ENCODE data around the gene BCAS4.

Gene BCAS4, protein sequence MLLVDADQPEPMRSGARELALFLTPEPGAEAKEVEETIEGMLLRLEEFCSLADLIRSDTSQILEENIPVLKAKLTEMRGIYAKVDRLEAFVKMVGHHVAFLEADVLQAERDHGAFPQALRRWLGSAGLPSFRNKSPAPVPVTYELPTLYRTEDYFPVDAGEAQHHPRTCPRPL

GRCh38 chr20:50794846-50795634 lies at the start of gene BCAS4:
Gene BCAS4 (plus strand): TSS chr20:50795061. CDS start chr20:50795084, 23 bp downstream.
- H3K4me3 Mint-ChIP-seq, result peak within 1 kb of the TSS; percentile 84
- H3K9me3 Mint-ChIP-seq, result no peaks in the 10 kb centered on the region
- H3K36me3 Mint-ChIP-seq, result no peaks in the 10 kb centered on the region
- H3K27ac Mint-ChIP-seq, result peak within 1 kb of the TSS; percentile 84
- peaks cover 29% of the 10 kb centered on the region for H3K4me1 Mint-ChIP-seq
- H3K27me3 Mint-ChIP-seq, result peaks cover 4% of the 10 kb centered on the region
- CTCF ChIA-PET, result interaction anchor here (0.7 to 8.4 kb wide), 44 partner anchors 8 to 530 kb away, joined by 3 to 167 read pairs (median 4); partner anchors contain the start of genes ADNP, DPM1, MOCS3 and PARD6B
- DNase-seq, result peak; percentile 83

- no peak overlapping the region for H3K27ac Mint-ChIP-seq
- no peak overlapping the region for H3K4me3 Mint-ChIP-seq
- H3K36me3 Mint-ChIP-seq, result peaks cover 8% of the 10 kb centered on the region
- DNase-seq, result no peak
- H3K4me1 Mint-ChIP-seq, result peaks cover 25% of the 10 kb centered on the region
- no peaks in the 10 kb centered on the region for H3K9me3 Mint-ChIP-seq
- no peaks in the 10 kb centered on the region for H3K27me3 Mint-ChIP-seq
- CTCF ChIA-PET, result interaction anchor here (1.2 kb wide), 2 partner anchors 13 to 157 kb away, joined by 3 to 4 read pairs; no protein-coding TSS in a partner anchor
These were observed 49.2 kb upstream of the BCAS4 start for GRCh38 chr20:50745634-50746137.

DNA sequence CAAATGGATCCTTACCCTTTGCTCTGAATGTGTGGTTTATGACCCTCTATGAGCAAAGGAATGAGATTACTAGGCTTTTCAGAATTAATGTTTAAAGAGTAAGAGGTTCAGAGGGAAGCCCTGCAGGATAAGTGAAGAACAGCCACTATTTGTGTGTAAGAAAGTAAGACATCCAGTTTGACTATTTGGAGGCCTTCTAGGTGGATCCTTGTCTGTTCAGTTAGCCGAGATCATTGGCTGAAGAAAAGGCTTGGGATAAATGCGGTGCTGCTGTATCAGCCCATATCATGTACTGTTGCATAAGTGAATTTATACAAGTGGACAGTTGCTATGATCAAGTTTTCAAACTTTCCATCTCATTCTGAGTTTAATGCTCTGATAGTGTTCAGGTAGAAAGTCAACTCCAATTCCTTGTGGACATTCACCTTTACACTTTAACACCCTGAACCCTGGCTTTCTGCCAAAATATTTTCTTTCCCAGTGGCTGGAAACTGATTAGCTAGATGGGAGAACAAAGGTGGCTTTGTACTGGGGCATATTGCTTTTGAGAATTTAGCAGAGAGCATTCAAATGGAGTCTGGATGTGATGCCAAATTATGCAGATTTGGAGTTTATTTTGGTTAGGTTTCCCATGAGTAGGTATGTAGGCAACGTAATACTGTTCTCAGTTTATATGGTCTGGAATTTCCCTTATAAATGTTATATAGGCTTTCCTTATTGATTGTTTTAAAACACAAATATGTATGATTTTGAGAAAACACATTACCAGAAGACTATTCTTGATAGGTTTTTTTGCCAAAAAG lies 48.5 kb upstream of the BCAS4 start:
- no peak overlapping the region for H3K4me3 Mint-ChIP-seq
- H3K4me1 Mint-ChIP-seq, result peaks cover 20% of the 10 kb centered on the region
- CTCF ChIA-PET, result interaction anchor here (1.2 to 2.0 kb wide), 2 partner anchors 158 to 183 kb away, joined by 3 to 5 read pairs; no protein-coding TSS in a partner anchor
- no peaks in the 10 kb centered on the region for H3K9me3 Mint-ChIP-seq
- peaks cover 8% of the 10 kb centered on the region for H3K36me3 Mint-ChIP-seq
- H3K27me3 Mint-ChIP-seq, result no peaks in the 10 kb centered on the region
- H3K27ac Mint-ChIP-seq, result peak overlapping the region; percentile 83
- no peak for DNase-seq

DNA sequence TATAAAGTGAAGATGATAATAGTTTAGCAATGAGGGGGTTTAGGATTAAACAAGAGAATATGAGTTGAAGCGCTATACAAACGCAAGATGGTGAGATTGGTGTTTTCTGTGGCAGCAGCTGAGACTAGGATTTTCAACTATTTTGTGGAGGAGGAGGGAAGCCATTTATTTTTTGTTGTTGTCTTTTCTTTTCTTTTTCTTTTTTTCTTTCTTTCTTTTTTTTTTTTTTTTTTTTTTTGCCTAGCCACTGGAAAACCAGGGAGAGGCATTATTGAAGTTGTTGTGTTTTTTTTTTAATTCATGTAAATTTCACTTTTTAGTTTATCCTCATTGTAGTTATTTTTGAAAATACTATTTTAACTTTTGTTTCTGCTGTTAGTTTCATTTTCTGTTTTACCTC lies 47.6 kb upstream of the BCAS4 start:
- Mint-ChIP-seq H3K4me1 (peaks cover 19% of the 10 kb centered on the region), H3K27me3 (no peaks in the 10 kb centered on the region), H3K36me3 (peaks cover 8% of the 10 kb centered on the region), H3K27ac (peak overlapping the region; percentile 83), H3K4me3 (peak overlapping the region; percentile 33), H3K9me3 (no peaks in the 10 kb centered on the region)
- CTCF ChIA-PET, result interaction anchor here (0.6 to 2.0 kb wide), 3 partner anchors 17 to 182 kb away, joined by 3 to 5 read pairs (median 4); no protein-coding TSS in a partner anchor
- DNase-seq, result no peak

DNA sequence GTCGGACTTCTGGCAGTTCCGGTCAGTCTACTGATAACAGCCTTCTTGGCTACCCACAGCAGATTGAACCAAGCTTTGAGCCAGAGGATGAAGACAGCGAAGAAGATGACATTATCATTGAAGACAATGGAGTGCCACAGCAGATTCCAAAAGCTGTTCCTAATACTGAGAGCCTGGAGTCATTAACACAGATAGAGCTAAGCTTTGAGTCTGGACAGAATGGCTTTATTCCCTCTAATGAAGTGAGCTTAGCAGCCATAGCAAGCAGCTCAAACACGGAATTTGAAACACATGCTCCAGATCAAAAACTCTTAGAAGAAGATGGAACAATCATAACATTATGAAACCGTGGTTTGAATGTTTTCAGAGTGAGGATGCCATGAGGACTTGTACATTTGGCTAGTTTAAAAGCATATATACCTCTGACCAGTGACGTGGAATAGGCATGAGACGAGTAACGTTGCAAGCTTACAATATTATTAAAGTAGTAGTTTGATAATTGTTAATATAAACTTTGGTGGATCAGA lies 44.7 kb upstream of the BCAS4 start:
- Mint-ChIP-seq H3K4me3 (no peak overlapping the region), H3K27me3 (no peaks in the 10 kb centered on the region), H3K36me3 (peaks cover 8% of the 10 kb centered on the region), H3K27ac (no peak overlapping the region), H3K9me3 (no peaks in the 10 kb centered on the region), H3K4me1 (peaks cover 19% of the 10 kb centered on the region)
- CTCF ChIA-PET, result interaction anchor here (0.7 to 2.3 kb wide), 20 partner anchors 11 to 272 kb away, joined by 3 to 14 read pairs (median 4); partner anchors contain the start of genes BCAS4 and RIPOR3
- no peak for DNase-seq

GRCh38 chr20:50753152-50753551 lies 41.7 kb upstream of the BCAS4 start:
- Mint-ChIP-seq H3K27me3 (no peaks in the 10 kb centered on the region), H3K36me3 (peaks cover 5% of the 10 kb centered on the region), H3K27ac (no peak overlapping the region), H3K9me3 (no peaks in the 10 kb centered on the region), H3K4me1 (peaks cover under 1% of the 10 kb centered on the region), H3K4me3 (no peak overlapping the region)
- DNase-seq, result no peak
- CTCF ChIA-PET, result interaction anchor here (0.6 to 1.2 kb wide), 3 partner anchors 11 to 127 kb away, joined by 3 read pairs; no protein-coding TSS in a partner anchor

DNA sequence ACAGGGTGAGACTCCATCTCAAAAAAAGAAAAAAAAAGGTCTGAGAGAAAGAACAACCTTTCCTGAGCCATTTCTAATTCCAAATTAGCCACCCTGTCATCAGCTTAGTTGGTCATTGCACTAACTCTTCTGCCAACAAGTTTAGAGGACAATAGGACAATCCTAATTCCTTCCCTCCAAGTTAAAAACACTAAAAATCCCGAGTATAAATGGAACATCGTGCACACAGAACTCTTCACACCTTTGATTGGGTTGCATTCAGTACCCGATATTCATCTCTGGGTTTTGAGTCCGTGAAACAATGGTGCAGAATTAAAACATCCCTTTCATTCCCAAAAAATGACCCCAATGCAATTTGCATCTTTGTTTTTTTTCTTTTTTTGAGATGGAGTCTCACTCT lies 40.4 kb upstream of the BCAS4 start:
- no peak for DNase-seq
- no peak overlapping the region for H3K27ac Mint-ChIP-seq

GRCh38 chr20:50756447-50756846 lies 38.4 kb upstream of the BCAS4 start:
- Mint-ChIP-seq H3K36me3 (no peaks in the 10 kb centered on the region), H3K4me3 (no peak overlapping the region), H3K4me1 (no peaks in the 10 kb centered on the region), H3K27ac (no peak overlapping the region), H3K27me3 (peaks cover 9% of the 10 kb centered on the region), H3K9me3 (no peaks in the 10 kb centered on the region)
- DNase-seq, result no peak
- CTCF ChIA-PET, result no interaction called here

More for the DNA sequence above, 40.4 kb upstream of the BCAS4 start:
- CTCF ChIA-PET, result interaction anchor here (1.5 kb wide), 1 partner anchor 40 kb away, joined by 4 read pairs; the partner anchor contains the start of gene BCAS4
- Mint-ChIP-seq H3K4me1 (no peaks in the 10 kb centered on the region), H3K9me3 (no peaks in the 10 kb centered on the region), H3K4me3 (no peak overlapping the region), H3K36me3 (peaks cover 5% of the 10 kb centered on the region), H3K27me3 (peaks cover 6% of the 10 kb centered on the region)

DNA sequence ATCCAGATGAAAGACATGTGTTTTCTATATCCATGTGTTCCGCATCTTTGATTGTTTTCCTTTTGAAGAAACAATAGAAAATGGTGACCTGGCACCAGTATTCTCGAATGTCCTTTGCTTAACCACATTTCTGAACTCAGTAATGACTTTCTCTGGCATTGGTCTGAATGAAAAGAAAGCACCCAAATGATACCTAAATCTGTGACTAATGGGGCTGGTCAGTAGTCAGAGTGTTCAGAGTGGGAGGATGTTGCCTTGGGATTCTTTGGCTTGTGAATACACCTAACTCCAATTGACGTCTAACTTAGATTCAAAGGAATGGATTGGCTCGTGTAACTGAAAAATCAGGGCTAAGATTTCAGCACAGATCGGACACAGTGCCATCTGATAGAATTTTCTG lies 36.4 kb upstream of the BCAS4 start:
- DNase-seq, result no peak
- H3K9me3 Mint-ChIP-seq, result no peaks in the 10 kb centered on the region
- H3K27ac Mint-ChIP-seq, result no peak overlapping the region
- CTCF ChIA-PET, result interaction anchor here (1.1 kb wide), 1 partner anchor 9 kb away, joined by 3 read pairs; no protein-coding TSS in a partner anchor
- H3K27me3 Mint-ChIP-seq, result peaks cover 10% of the 10 kb centered on the region
- H3K36me3 Mint-ChIP-seq, result no peaks in the 10 kb centered on the region
- H3K4me1 Mint-ChIP-seq, result no peaks in the 10 kb centered on the region
- no peak overlapping the region for H3K4me3 Mint-ChIP-seq

GRCh38 chr20:50758992-50759391 lies 35.9 kb upstream of the BCAS4 start:
- Mint-ChIP-seq H3K27ac (no peak overlapping the region), H3K4me3 (no peak overlapping the region)
- CTCF ChIA-PET, result no interaction called here

GRCh38 chr20:50759678-50760077 lies 35.2 kb upstream of the BCAS4 start:
- CTCF ChIA-PET, result interaction anchor here (2.9 kb wide), 1 partner anchor 10 kb away, joined by 9 read pairs; no protein-coding TSS in a partner anchor
- no peaks in the 10 kb centered on the region for H3K4me1 Mint-ChIP-seq
- H3K27me3 Mint-ChIP-seq, result peaks cover 13% of the 10 kb centered on the region
- H3K36me3 Mint-ChIP-seq, result no peaks in the 10 kb centered on the region
- no peak overlapping the region for H3K4me3 Mint-ChIP-seq
- no peaks in the 10 kb centered on the region for H3K9me3 Mint-ChIP-seq
- H3K27ac Mint-ChIP-seq, result no peak overlapping the region
- DNase-seq, result no peak

More at GRCh38 chr20:50758992-50759391, 35.9 kb upstream of the BCAS4 start:
- H3K9me3 Mint-ChIP-seq, result no peaks in the 10 kb centered on the region
- no peaks in the 10 kb centered on the region for H3K36me3 Mint-ChIP-seq
- H3K27me3 Mint-ChIP-seq, result peaks cover 13% of the 10 kb centered on the region
- H3K4me1 Mint-ChIP-seq, result no peaks in the 10 kb centered on the region
- DNase-seq, result no peak

- Mint-ChIP-seq H3K27me3 (peaks cover 22% of the 10 kb centered on the region), H3K4me3 (no peak overlapping the region), H3K36me3 (no peaks in the 10 kb centered on the region), H3K9me3 (no peaks in the 10 kb centered on the region), H3K27ac (no peak overlapping the region), H3K4me1 (no peaks in the 10 kb centered on the region)
- no peak for DNase-seq
- CTCF ChIA-PET, result interaction anchor here (2.9 kb wide), 1 partner anchor 12 kb away, joined by 9 read pairs; no protein-coding TSS in a partner anchor
These were observed 32.8 kb upstream of the BCAS4 start for GRCh38 chr20:50762045-50762422.

DNA sequence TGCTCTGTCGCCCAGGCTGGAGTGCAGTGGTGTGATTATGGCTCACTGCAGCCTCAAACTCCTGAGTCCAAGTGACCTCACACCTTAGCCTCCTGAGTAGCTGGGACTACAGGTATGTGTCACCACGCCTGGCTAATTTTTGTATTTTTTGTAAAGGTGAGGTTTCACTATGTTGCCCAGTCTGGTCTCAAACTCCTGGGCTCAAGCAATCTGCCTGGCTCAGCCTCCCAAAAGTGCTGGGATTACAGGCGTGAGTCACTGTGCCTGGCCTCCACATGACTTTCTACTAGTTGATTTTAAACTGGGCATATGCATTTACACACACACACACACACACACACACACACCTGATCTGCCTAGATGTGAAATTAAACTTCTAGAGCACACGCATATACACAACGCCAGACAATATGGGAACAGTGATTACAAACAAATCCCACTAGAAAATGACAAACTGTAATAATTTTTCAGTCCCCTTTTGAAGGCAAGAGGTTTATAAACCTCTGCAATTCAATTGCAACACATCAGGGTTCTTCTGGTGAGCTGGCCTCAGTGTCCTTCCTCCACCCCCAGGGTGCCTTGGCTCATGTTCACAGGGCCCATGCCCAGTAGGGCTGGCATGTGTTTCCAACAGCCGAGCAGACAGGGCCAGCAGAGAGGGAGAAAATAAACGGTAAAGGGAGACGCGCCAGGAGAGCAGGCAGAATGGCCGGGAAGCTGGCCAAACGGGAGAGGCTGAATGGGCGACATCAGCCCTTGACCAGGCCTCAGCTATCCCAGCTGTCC lies 32.2 kb upstream of the BCAS4 start:
- peaks cover 23% of the 10 kb centered on the region for H3K27me3 Mint-ChIP-seq

More for the DNA sequence above, 32.2 kb upstream of the BCAS4 start:
- CTCF ChIA-PET, result interaction anchor here (2.9 kb wide), 1 partner anchor 13 kb away, joined by 9 read pairs; no protein-coding TSS in a partner anchor
- H3K9me3 Mint-ChIP-seq, result no peaks in the 10 kb centered on the region
- no peaks in the 10 kb centered on the region for H3K36me3 Mint-ChIP-seq
- H3K4me3 Mint-ChIP-seq, result no peak overlapping the region
- no peaks in the 10 kb centered on the region for H3K4me1 Mint-ChIP-seq
- DNase-seq, result no peak
- H3K27ac Mint-ChIP-seq, result no peak overlapping the region

Measured in activated naive CD4-positive, alpha-beta T cell treated with anti-CD3 and anti-CD28 coated beads, Interleukin-2, amount 10 ng/mL, durations not matched to agents 7 days and 5 days (primary cell).